Urinary bladder (tissue), 4 donors: ENCODE data around the gene PARP14. TPM values are rescaled to one million over a fixed set of nuclear protein-coding genes. Genes with fewer than 3 reads are reported as not detected.
"Not testable (repeated sequence)": the region's sequence is repeated elsewhere in the genome, so short reads cannot be mapped to it uniquely, and the experiment has no call there.

Experiments used
- DNase-seq: peaks from one replicate; pipeline ENCODE4 v3.0.0-alpha.2; 2015; ENCODE audit errors: extremely low spot score
- H3K27ac ChIP-seq: one replicate; pipeline ENCODE4 v1.5.1; 2013; ENCODE audit warnings: low read depth, mild to moderate bottlenecking, moderate library complexity
- H3K36me3 ChIP-seq: one replicate; pipeline ENCODE4 v1.6.1; 2013; ENCODE audit warnings: mild to moderate bottlenecking, moderate library complexity; ENCODE audit not compliant: insufficient read depth
- H3K4me1 ChIP-seq: one replicate; pipeline ENCODE4 v1.6.1; 2013; ENCODE audit warnings: mild to moderate bottlenecking, moderate library complexity; ENCODE audit not compliant: insufficient read depth
- H3K4me3 ChIP-seq: one replicate; pipeline ENCODE4 v1.5.1; 2013; ENCODE audit warnings: low read depth, low read length
- WGBS: extraction: QIAGEN DNeasy Blood & Tissue Kit; methylation state at CpG from one replicate; pipeline ENCODE4 v1.1.7; 2013; 5-methylcytosine and 5-hydroxymethylcytosine counted together
- polyA plus RNA-seq: library from polyadenylated mRNA; stranded (reverse); fragments of 200-250 nt; gene quantifications from one replicate; pipeline ENCODE4 v1.2.3, GENCODE V29; 2013
- total RNA-seq: library from RNA; depleted of rRNA; stranded (reverse); fragments of >200 nt; gene quantifications from one replicate; pipeline ENCODE4 v1.2.3, GENCODE V29; 2014
- donor health status: healthy with polysubstance abuse.
- donor health status: healthy.

PARP14 gene
- total and polyA plus RNA-seq, 2 donors = 9.7 to 52.0 TPM

- Histone ChIP-seq H3K4me1 (no peaks in the 10 kb centered on the region), H3K4me3 (no peak overlapping the region), H3K36me3 (peaks cover 8% of the 10 kb centered on the region), H3K27ac (no peak overlapping the region)
- 95% methylated on average over 4 of the region's 4 CpGs for WGBS
- DNase-seq = no peak
Measured at GRCh38 chr3:122716667-122717066, 36.0 kb downstream of the PARP14 start.

- 66% methylated on average over 3 of the region's 3 CpGs for WGBS
- Histone ChIP-seq H3K36me3 (peaks cover 6% of the 10 kb centered on the region), H3K4me1 (no peaks in the 10 kb centered on the region), H3K27ac (no peak overlapping the region), H3K4me3 (no peak overlapping the region)
- DNase-seq = no peak
Measured at GRCh38 chr3:122719273-122719921, 38.8 kb downstream of the PARP14 start.

GRCh38 chr3:122725106-122725505, 44.5 kb downstream of the PARP14 start:
- no peaks in the 10 kb centered on the region for H3K36me3 ChIP-seq
- 97% methylated on average over 20 of the region's 20 CpGs for WGBS
- H3K4me1 ChIP-seq = no peaks in the 10 kb centered on the region
- H3K27ac ChIP-seq = no peak overlapping the region
- DNase-seq = no peak
- no peak overlapping the region for H3K4me3 ChIP-seq

GRCh38 chr3:122727294-122727693, 46.7 kb downstream of the PARP14 start:
- WGBS = 91% methylated on average over 3 of the region's 3 CpGs
- Histone ChIP-seq H3K4me3 (no peak overlapping the region), H3K36me3 (no peaks in the 10 kb centered on the region), H3K4me1 (no peaks in the 10 kb centered on the region), H3K27ac (no peak overlapping the region)
- no peak for DNase-seq

- H3K4me1 ChIP-seq = no peaks in the 10 kb centered on the region
- H3K36me3 ChIP-seq = no peaks in the 10 kb centered on the region
- H3K27ac ChIP-seq = no peak overlapping the region
- H3K4me3 ChIP-seq = no peak overlapping the region
- DNase-seq = no peak
- 94% methylated on average over 9 of the region's 9 CpGs for WGBS
Measured at GRCh38 chr3:122727766-122728165, 47.1 kb downstream of the PARP14 start.

- Histone ChIP-seq H3K36me3 (no peaks in the 10 kb centered on the region), H3K4me3 (no peak overlapping the region), H3K4me1 (no peaks in the 10 kb centered on the region), H3K27ac (no peak overlapping the region)
- DNase-seq = no peak
- WGBS = 91% methylated on average over 3 of the region's 3 CpGs
Measured at GRCh38 chr3:122728186-122728585, 47.5 kb downstream of the PARP14 start.

- Histone ChIP-seq H3K27ac (no peak overlapping the region), H3K36me3 (no peaks in the 10 kb centered on the region), H3K4me1 (no peaks in the 10 kb centered on the region), H3K4me3 (no peak overlapping the region)
- no peak for DNase-seq
- WGBS = 95% methylated on average over 8 of the region's 8 CpGs
Measured at GRCh38 chr3:122728756-122729514, 48.3 kb downstream of the PARP14 start.

GRCh38 chr3:122730240-122730639, 49.6 kb downstream of the PARP14 start:
- H3K36me3 ChIP-seq = no peaks in the 10 kb centered on the region

GRCh38 chr3:122732682-122733525, 52.3 kb downstream of the PARP14 start:
- DNase-seq, H3K4me3 ChIP-seq, H3K4me1 ChIP-seq, H3K27ac ChIP-seq, H3K36me3 ChIP-seq: not testable (repeated sequence)
- WGBS = 96% methylated on average over 22 of the region's 22 CpGs

More at GRCh38 chr3:122730240-122730639, 49.6 kb downstream of the PARP14 start:
- no peak for DNase-seq
- no peak overlapping the region for H3K4me3 ChIP-seq
- H3K27ac ChIP-seq = no peak overlapping the region
- H3K4me1 ChIP-seq = no peaks in the 10 kb centered on the region
- WGBS = 79% methylated on average over 4 of the region's 4 CpGs

GRCh38 chr3:122739172-122739571, 58.5 kb downstream of the PARP14 start:
- WGBS = 72% methylated on average over 3 of the region's 3 CpGs
- Histone ChIP-seq H3K4me1 (no peaks in the 10 kb centered on the region), H3K4me3 (no peak overlapping the region), H3K27ac (no peak overlapping the region), H3K36me3 (no peaks in the 10 kb centered on the region)
- DNase-seq = no peak

GRCh38 chr3:122742234-122742633, 61.6 kb downstream of the PARP14 start:
- no peak overlapping the region for H3K27ac ChIP-seq
- no peaks in the 10 kb centered on the region for H3K36me3 ChIP-seq
- DNase-seq = no peak
- H3K4me3 ChIP-seq = no peak overlapping the region
- H3K4me1 ChIP-seq = no peaks in the 10 kb centered on the region

- Histone ChIP-seq H3K4me1 (no peaks in the 10 kb centered on the region), H3K36me3 (no peaks in the 10 kb centered on the region), H3K27ac (no peak overlapping the region), H3K4me3 (no peak overlapping the region)
- 97% methylated on average over 4 of the region's 4 CpGs for WGBS
- no peak for DNase-seq
Measured at GRCh38 chr3:122743581-122744120, 63.0 kb downstream of the PARP14 start.

- no peak overlapping the region for H3K4me3 ChIP-seq
- no peak overlapping the region for H3K27ac ChIP-seq
- H3K4me1 ChIP-seq = no peaks in the 10 kb centered on the region
- no peaks in the 10 kb centered on the region for H3K36me3 ChIP-seq
- WGBS = 96% methylated on average over 4 of the region's 4 CpGs
- no peak for DNase-seq
Measured at GRCh38 chr3:122745369-122746021, 64.9 kb downstream of the PARP14 start.
